ENCODE measurements around the gene DPAGT1.
A peak's percentile ranks its signal among the peaks of the same experiment; 100 is the strongest.

DPAGT1 gene

DNA sequence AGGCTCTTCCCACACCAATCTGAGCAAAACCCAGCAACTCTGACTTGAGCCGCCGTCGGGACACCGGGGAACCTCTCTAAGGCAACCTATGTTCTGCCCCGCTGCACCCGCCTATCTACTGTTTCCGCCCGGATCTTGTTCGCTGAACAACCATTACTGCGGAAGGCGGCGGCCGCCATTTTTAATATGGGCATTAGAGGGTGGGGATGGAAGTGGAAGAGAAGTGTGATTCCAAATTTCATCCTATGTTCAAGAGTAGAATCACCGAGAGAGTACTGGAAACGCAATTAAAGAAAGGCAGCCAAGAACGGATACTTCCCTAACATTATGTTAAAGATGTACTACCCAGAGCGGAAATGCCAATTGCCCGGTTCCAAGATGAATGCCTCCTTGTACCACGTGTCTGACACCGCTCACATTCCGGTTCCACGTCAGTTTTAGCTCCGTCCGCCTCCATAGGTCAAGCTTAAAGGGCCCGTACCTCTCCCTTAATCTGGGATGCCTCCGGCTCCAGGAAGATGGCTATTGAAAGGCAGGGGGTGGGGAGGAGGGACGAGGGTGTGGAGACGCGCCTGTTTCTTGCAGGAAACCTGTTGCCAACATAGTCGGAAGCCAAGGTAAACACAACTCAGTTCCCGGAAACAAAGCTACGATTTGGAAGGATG, at the start of gene DPAGT1:
Gene DPAGT1, minus strand, starts transcription at position 95 of the 665 bp plus-strand sequence. CDS start 198 bp downstream, outside the sequence.
- ChIA-PET CTCF (interaction anchor here (0.8 to 1.5 kb wide), 2 partner anchors 43 to 222 kb away, joined by 3 read pairs; no protein-coding TSS in a partner anchor), POLR2A (ENCODE audit: low non-redundant PET) (interaction anchor here (0.6 to 1.0 kb wide), 3 partner anchors 16 to 68 kb away, joined by 3 to 12 read pairs (median 6); partner anchors contain the start of gene HMBS)
- peak; percentile 92 for DNase-seq (ENCODE audit: low spot score)
- peak within 1 kb of the TSS; percentile 97 for H3K27ac ChIP-seq
- no peak for TF ChIP-seq CTCF (conservative IDR thresholded peaks at IDR 0.05; ENCODE audit: low read depth)

DNA sequence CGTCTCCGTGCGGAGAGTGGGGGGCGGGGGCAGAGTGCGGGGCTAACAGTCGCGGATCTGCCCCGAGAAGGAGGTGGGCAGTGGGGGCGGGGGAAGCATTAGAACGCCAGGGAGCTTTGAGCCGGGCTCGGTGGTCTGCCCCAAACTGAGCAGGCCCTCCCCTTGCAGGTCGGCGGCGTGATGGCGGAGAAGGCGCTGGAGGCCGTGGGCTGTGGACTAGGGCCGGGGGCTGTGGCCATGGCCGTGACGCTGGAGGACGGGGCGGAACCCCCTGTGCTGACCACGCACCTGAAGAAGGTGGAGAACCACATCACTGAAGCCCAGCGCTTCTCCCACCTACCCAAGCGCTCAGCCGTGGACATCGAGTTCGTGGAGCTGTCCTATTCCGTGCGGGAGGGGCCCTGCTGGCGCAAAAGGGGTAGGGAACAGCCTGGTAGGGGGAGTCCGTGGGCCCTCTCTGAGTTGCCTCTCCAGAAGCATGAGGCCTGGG, 48.2 kb upstream of the DPAGT1 start:
- CTCF ChIA-PET = no interaction called here
- no peak for DNase-seq (ENCODE audit: low spot score)
- H3K27ac ChIP-seq = no peak overlapping the region
- no peak for TF ChIP-seq CTCF (conservative IDR thresholded peaks at IDR 0.05; ENCODE audit: low read depth)
- POLR2A ChIA-PET (ENCODE audit: low non-redundant PET) = no interaction called here

- TF ChIP-seq CTCF (conservative IDR thresholded peaks at IDR 0.05; ENCODE audit: low read depth) = no peak
- POLR2A ChIA-PET (ENCODE audit: low non-redundant PET) = no interaction called here
- H3K27ac ChIP-seq = no peak within 1 kb of the TSS
- DNase-seq (ENCODE audit: low spot score) = peak; percentile 7
- CTCF ChIA-PET = interaction anchor here (0.6 kb wide), 1 partner anchor 990 kb away, joined by 3 read pairs; no protein-coding TSS in a partner anchor
Observed at GRCh38 chr11:119149018-119149785, 47.5 kb upstream of the DPAGT1 start, which contains the start of gene ABCG4. TSS of gene ABCG4 (plus strand) at chr11:119149052. CDS start at chr11:119149966, 914 bp downstream.

- DNase-seq (ENCODE audit: low spot score) = no peak
- ChIA-PET POLR2A (ENCODE audit: low non-redundant PET) (no interaction called here), CTCF (interaction anchor here (0.6 to 2.2 kb wide), 2 partner anchors 48 to 990 kb away, joined by 3 to 6 read pairs; no protein-coding TSS in a partner anchor)
- H3K27ac ChIP-seq = no peak overlapping the region
- TF ChIP-seq CTCF (conservative IDR thresholded peaks at IDR 0.05; ENCODE audit: low read depth) = no peak
Observed at GRCh38 chr11:119148720-119149017, 47.0 kb upstream of the DPAGT1 start.

- ChIA-PET POLR2A (ENCODE audit: low non-redundant PET) (interaction anchor here (0.6 kb wide), 1 partner anchor 21 kb away, joined by 3 read pairs; no protein-coding TSS in a partner anchor), CTCF (interaction anchor here (0.6 to 2.2 kb wide), 4 partner anchors 49 to 281 kb away, joined by 3 to 6 read pairs (median 4); no protein-coding TSS in a partner anchor)
- no peak overlapping the region for H3K27ac ChIP-seq
- DNase-seq (ENCODE audit: low spot score) = no peak
- no peak for TF ChIP-seq CTCF (conservative IDR thresholded peaks at IDR 0.05; ENCODE audit: low read depth)
Observed at GRCh38 chr11:119147604-119148333, 46.1 kb upstream of the DPAGT1 start.

GRCh38 chr11:119145551-119145950, 43.9 kb upstream of the DPAGT1 start:
- no peak for TF ChIP-seq CTCF (conservative IDR thresholded peaks at IDR 0.05; ENCODE audit: low read depth)
- H3K27ac ChIP-seq = no peak overlapping the region
- DNase-seq (ENCODE audit: low spot score) = no peak
- POLR2A ChIA-PET (ENCODE audit: low non-redundant PET) = no interaction called here
- CTCF ChIA-PET = interaction anchor here (0.6 to 1.4 kb wide), 9 partner anchors 10 to 55 kb away, joined by 3 to 7 read pairs (median 3); partner anchors contain the start of gene DPAGT1

All from RWPE1 (cell line).